BLaER1 (cell line): ENCODE results near the gene PLXNA1.

Experiments
- H3K27ac ChIP-seq: shearing (Covaris generic); formaldehyde crosslinking; 2 replicates; pipeline ENCODE4 v1.8.1; 2022
- H3K27me3 ChIP-seq: shearing (Covaris generic); formaldehyde crosslinking; 2 replicates; pipeline ENCODE4 v1.8.1; 2022
- H3K36me3 ChIP-seq: shearing (Covaris generic); formaldehyde crosslinking; 2 replicates; pipeline ENCODE4 v1.8.1; 2022
- H3K4me1 ChIP-seq: shearing (Covaris generic); formaldehyde crosslinking; 2 replicates; pipeline ENCODE4 v1.8.1; 2022
- H3K4me2 ChIP-seq: shearing (Covaris generic); formaldehyde crosslinking; 2 replicates; pipeline ENCODE4 v1.8.1; 2022
- H3K4me3 ChIP-seq: shearing (Covaris generic); formaldehyde crosslinking; 2 replicates; pipeline ENCODE4 v1.8.1; 2022
- H3K9ac ChIP-seq: shearing (Covaris generic); formaldehyde crosslinking; 2 replicates; pipeline ENCODE4 v1.8.1; 2022
- H3K9me3 ChIP-seq: shearing (Covaris generic); formaldehyde crosslinking; 2 replicates; pipeline ENCODE4 v1.8.1; 2022
- H4K20me1 ChIP-seq: shearing (Covaris generic); formaldehyde crosslinking; 2 replicates; pipeline ENCODE4 v1.8.1; 2022
- Cebpa-rat ChIP-seq: shearing (Covaris generic); IDR thresholded peaks from 2 replicates; pipeline ENCODE4 v1.8.1; 2022

Gene PLXNA1

DNA sequence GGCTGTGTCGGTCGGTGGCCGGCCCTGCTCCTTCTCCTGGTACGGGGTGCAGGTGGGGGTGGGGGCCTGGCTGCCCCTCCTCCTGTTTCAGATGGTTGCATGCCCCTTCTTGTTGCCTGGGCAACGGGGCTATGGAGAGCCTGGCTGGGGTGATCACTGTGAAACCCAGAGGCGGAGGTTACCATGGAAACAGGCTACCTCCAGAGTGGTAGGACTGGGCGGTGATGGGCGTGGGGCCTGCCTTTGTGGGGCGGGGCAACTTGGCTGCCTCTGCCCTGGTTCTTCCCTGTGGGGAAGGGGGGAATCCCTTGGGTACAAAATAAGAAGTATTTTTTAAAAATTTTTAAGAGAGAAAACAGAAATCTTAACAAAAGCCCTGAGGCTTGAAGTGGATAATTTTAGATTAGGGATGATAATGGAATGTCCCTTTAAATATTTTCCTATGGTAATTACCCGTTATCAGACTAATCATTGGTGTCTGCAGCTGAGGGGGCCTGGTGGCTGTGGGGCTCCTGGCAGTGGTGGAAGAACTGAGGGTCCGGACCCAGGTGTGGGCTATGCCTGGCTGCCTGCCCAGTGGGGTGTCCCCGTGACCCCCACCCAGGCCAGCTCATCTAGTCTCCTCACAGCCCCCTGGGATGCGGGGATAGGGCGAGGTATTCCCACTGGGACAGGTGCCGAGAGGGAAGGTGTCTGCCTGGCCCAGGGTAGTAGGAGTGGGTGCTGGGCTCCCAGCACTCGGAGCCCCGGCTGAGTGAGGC, 32.5 kb downstream of the PLXNA1 start:
- Histone ChIP-seq H3K4me1 (peaks cover 60% of the 10 kb centered on the region), H3K27me3 (no peaks in the 10 kb centered on the region), H3K27ac (no peak overlapping the region), H3K4me2 (peak overlapping the region; percentile 82), H4K20me1 (peaks cover 62% of the 10 kb centered on the region), H3K36me3 (peaks cover 22% of the 10 kb centered on the region; the same call in 1 of the 2 replicates), H3K9ac (no peak overlapping the region), H3K9me3 (no peaks in the 10 kb centered on the region), H3K4me3 (no peak overlapping the region)
- no peak for TF ChIP-seq Cebpa-rat

DNA sequence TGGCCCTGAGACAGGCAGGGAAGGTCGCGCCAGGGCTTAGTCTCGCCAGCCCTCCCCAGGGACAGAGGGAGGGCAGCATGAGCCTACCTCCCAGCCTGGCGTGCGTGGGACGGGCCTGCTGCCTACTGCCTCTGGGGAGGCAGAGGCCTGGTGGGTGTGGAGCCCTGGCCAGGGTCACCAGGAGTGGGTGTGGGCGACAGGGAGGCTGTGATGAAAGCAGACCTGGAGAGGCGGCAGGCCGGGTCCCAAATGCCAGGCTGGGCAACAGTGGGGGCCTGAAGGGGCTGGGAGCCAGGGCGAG, 33.1 kb downstream of the PLXNA1 start:
- H3K36me3 ChIP-seq = peaks cover 25% of the 10 kb centered on the region; the same call in 1 of the 2 replicates
- peak overlapping the region; percentile 82 for H3K4me2 ChIP-seq
- no peak for TF ChIP-seq Cebpa-rat
- H3K9ac ChIP-seq = no peak overlapping the region
- no peaks in the 10 kb centered on the region for H3K9me3 ChIP-seq
- H3K4me1 ChIP-seq = peaks cover 55% of the 10 kb centered on the region
- H3K27ac ChIP-seq = no peak overlapping the region
- H4K20me1 ChIP-seq = peaks cover 62% of the 10 kb centered on the region
- H3K4me3 ChIP-seq = no peak overlapping the region
- H3K27me3 ChIP-seq = no peaks in the 10 kb centered on the region

DNA sequence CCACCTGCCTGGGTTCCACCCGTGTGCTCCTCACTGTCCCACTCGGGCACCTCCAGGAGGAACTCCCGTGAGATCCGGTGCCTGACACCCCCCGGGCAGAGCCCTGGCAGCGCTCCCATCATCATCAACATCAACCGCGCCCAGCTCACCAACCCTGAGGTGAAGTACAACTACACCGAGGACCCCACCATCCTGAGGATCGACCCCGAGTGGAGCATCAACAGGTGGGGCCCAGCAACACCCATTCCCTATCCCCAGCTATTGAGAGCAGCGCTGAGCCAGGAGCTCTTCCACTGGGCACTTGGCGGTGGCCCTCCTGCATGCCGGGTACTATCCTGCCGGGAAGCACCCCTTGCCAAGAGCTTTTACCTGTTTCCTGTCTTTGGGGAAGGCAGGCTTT, 33.5 kb downstream of the PLXNA1 start:
- H3K36me3 ChIP-seq = peaks cover 29% of the 10 kb centered on the region; the same call in 1 of the 2 replicates
- H3K27ac ChIP-seq = no peak overlapping the region
- H3K9me3 ChIP-seq = no peaks in the 10 kb centered on the region
- H4K20me1 ChIP-seq = peaks cover 62% of the 10 kb centered on the region
- TF ChIP-seq Cebpa-rat = no peak
- H3K27me3 ChIP-seq = no peaks in the 10 kb centered on the region
- H3K4me1 ChIP-seq = peaks cover 50% of the 10 kb centered on the region
- peak overlapping the region; percentile 82; the same call in 1 of the 2 replicates for H3K4me2 ChIP-seq
- no peak overlapping the region for H3K4me3 ChIP-seq
- no peak overlapping the region for H3K9ac ChIP-seq

DNA sequence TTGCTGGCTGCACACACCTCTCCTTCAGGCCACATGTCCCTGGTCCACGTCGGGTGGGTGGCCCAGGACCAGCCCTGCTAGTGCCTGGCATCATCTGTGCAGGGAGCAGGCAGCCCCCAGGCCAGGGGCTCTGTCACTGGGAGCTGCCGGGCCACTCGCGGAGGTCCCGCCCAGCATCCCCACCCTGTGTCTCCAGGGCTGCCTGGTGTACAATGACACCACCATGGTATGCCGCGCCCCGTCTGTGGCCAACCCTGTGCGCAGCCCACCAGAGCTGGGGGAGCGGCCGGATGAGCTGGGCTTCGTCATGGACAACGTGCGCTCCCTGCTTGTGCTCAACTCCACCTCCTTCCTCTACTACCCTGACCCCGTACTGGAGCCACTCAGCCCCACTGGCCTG, 34.3 kb downstream of the PLXNA1 start:
- Histone ChIP-seq H3K9ac (no peak overlapping the region), H3K36me3 (peaks cover 37% of the 10 kb centered on the region; the same call in 1 of the 2 replicates), H3K4me2 (no peak overlapping the region), H3K27ac (no peak overlapping the region), H3K4me1 (peaks cover 42% of the 10 kb centered on the region), H3K27me3 (no peaks in the 10 kb centered on the region), H3K9me3 (no peaks in the 10 kb centered on the region), H3K4me3 (no peak overlapping the region), H4K20me1 (peaks cover 55% of the 10 kb centered on the region)
- no peak for TF ChIP-seq Cebpa-rat

DNA sequence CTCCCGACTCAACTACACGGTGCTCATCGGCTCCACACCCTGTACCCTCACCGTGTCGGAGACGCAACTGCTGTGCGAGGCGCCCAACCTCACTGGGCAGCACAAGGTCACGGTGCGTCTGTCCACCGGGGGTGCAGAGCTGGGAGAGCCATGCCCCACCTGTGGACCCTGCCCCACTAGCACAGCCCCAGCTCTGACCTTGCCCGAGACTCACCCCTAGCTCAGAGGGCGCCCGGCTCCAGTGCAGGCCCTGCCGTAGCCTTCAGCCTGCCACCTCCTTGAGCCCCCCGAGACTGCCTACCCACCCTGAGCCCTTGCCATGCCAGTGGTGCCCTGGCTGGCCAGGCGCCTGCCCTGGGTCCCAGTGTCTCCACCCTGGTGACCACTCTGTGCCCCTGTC, 34.9 kb downstream of the PLXNA1 start:
- Histone ChIP-seq H4K20me1 (peaks cover 49% of the 10 kb centered on the region), H3K9me3 (no peaks in the 10 kb centered on the region), H3K27ac (no peak overlapping the region), H3K4me1 (peaks cover 37% of the 10 kb centered on the region), H3K36me3 (peaks cover 43% of the 10 kb centered on the region; the same call in 1 of the 2 replicates), H3K27me3 (no peaks in the 10 kb centered on the region), H3K9ac (no peak overlapping the region), H3K4me3 (no peak overlapping the region), H3K4me2 (no peak overlapping the region)
- TF ChIP-seq Cebpa-rat = no peak

DNA sequence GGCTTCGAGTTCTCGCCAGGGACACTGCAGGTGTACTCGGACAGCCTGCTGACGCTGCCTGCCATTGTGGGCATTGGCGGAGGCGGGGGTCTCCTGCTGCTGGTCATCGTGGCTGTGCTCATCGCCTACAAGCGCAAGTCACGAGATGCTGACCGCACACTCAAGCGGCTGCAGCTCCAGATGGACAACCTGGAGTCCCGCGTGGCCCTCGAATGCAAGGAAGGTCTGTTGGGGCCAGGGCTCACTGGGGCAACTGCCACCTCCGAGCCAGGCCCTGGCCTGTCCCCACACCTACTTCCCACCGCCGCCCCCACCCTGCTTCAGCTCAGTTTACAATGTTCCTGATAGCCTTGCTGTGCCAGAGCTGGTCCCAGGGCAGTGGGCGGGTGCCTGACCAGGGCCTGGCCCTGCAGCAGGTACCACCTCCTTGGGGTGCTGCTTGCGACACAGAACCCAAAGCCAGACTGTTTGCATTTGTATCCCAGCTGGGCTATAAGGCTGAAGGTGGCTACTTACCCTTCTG, 35.5 kb downstream of the PLXNA1 start:
- no peak overlapping the region for H3K9ac ChIP-seq
- H4K20me1 ChIP-seq = peaks cover 43% of the 10 kb centered on the region
- no peak overlapping the region for H3K4me3 ChIP-seq
- peaks cover 31% of the 10 kb centered on the region for H3K4me1 ChIP-seq
- no peak overlapping the region for H3K27ac ChIP-seq
- no peaks in the 10 kb centered on the region for H3K9me3 ChIP-seq
- TF ChIP-seq Cebpa-rat = no peak
- H3K4me2 ChIP-seq = no peak overlapping the region
- peaks cover 46% of the 10 kb centered on the region; the same call in 1 of the 2 replicates for H3K36me3 ChIP-seq
- H3K27me3 ChIP-seq = no peaks in the 10 kb centered on the region

DNA sequence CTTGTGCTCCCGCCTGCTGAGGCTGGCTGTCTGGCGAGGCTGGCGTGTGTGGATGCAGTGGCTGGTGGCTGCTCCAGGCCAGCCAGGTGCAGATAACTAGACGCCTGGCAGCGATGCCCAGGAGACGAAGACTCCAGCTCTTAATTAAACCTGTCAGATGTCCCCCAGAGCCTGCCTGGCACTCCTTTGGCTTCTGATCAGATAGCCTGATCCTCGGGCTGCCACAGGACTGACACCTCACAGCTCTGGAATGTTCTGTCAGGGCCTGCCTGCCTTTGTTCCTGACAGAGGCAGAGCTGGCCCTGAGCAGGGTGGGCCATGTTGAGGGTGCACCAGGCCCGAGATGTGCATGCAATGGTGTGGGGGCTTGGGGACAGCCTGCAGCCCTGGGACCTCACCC, 36.5 kb downstream of the PLXNA1 start:
- H3K9ac ChIP-seq = no peak overlapping the region
- H3K4me3 ChIP-seq = no peak overlapping the region
- no peaks in the 10 kb centered on the region for H3K27me3 ChIP-seq
- TF ChIP-seq Cebpa-rat = no peak
- peaks cover 21% of the 10 kb centered on the region for H3K4me1 ChIP-seq
- no peak overlapping the region for H3K4me2 ChIP-seq
- H3K36me3 ChIP-seq = peaks cover 46% of the 10 kb centered on the region; the same call in 1 of the 2 replicates
- no peaks in the 10 kb centered on the region for H3K9me3 ChIP-seq
- no peak overlapping the region for H3K27ac ChIP-seq
- H4K20me1 ChIP-seq = peaks cover 36% of the 10 kb centered on the region

DNA sequence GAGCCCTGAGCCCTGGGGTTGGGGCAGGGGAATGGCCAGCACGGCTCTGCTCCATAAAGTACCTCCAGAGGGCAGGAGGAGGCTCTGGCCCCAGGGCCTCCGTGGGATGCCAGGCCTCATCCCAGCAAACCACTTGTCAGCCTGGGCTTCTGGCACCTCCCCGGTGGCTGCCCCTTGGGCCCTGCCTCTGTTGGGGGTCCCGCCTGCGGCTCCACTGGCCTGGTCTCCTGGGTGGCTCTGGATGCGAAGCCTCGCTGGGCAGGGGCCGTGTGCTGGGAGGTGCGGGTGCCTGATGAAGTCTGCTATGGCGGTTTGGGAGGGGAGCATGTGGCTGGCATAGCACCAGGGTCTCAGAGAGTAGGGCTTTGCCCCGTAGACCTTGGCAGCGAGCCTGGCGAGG, 37.6 kb downstream of the PLXNA1 start:
- Histone ChIP-seq H3K4me1 (peaks cover 18% of the 10 kb centered on the region), H3K36me3 (peaks cover 46% of the 10 kb centered on the region; the same call in 1 of the 2 replicates), H3K4me2 (no peak overlapping the region), H3K27ac (no peak overlapping the region), H3K9me3 (no peaks in the 10 kb centered on the region), H4K20me1 (peaks cover 25% of the 10 kb centered on the region), H3K27me3 (no peaks in the 10 kb centered on the region), H3K4me3 (no peak overlapping the region), H3K9ac (no peak overlapping the region)
- TF ChIP-seq Cebpa-rat = no peak

DNA sequence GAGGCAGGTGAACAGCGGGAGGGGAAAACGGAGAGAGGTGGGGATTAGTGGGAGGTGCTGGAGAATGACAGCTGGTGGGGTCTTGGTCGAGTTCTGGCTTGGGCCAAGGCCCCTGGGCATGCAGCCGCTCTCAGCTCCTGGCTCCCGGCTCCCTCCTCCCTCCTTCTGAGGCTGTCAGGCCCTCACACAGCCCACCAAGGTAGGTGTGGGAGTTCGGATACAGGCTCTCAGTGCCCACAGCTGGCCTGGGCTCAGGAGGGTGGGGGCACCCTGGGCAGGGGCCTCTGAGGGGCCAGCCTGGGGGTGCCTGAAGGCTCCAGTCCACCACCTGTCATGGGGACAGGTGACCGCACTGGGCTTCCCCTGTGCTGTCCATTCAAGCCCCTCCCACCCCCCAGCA, 39.9 kb downstream of the PLXNA1 start:
- no peak overlapping the region for H3K27ac ChIP-seq
- peaks cover 16% of the 10 kb centered on the region for H3K4me1 ChIP-seq
- H3K9me3 ChIP-seq = no peaks in the 10 kb centered on the region
- no peak overlapping the region for H3K4me3 ChIP-seq
- no peak overlapping the region for H3K9ac ChIP-seq
- no peak overlapping the region for H3K4me2 ChIP-seq
- no peaks in the 10 kb centered on the region for H3K27me3 ChIP-seq
- H4K20me1 ChIP-seq = peaks cover 14% of the 10 kb centered on the region; the same call in 1 of the 2 replicates
- no peak for TF ChIP-seq Cebpa-rat
- H3K36me3 ChIP-seq = peaks cover 40% of the 10 kb centered on the region; the same call in 1 of the 2 replicates

DNA sequence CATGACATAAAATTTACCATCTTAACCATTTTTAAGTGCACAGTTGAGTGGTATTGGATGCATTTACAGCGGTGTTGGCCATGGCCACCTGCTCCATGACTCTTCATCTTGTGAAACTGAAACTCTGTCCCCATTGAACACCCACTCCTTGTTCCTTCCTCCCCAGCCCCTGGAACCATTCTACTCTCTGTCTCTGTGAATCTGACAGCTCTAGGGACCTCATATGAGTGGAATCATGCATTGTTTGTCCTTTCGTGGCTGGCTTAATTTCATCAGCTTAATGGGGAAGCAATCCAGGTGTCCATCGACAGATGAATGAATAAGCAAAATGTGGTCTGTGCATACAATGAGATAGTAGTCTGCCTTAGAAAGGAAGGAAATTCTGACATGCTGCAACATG, 42.5 kb downstream of the PLXNA1 start:
- Histone ChIP-seq H3K4me3 (no peak overlapping the region), H3K4me1 (peaks cover 16% of the 10 kb centered on the region), H3K9me3 (no peaks in the 10 kb centered on the region), H3K27ac (no peak overlapping the region), H3K27me3 (no peaks in the 10 kb centered on the region), H3K4me2 (peak overlapping the region; percentile 16; the same call in 1 of the 2 replicates), H3K36me3 (peaks cover 40% of the 10 kb centered on the region; the same call in 1 of the 2 replicates), H4K20me1 (peaks cover 12% of the 10 kb centered on the region; the same call in 1 of the 2 replicates), H3K9ac (no peak overlapping the region)
- no peak for TF ChIP-seq Cebpa-rat
